Liver (tissue), 2 donors: ENCODE results near the gene DNAH6.

Source experiments
- CTCF ChIP-seq: fragments of 150-350 bp; IDR thresholded peaks from 2 replicates; pipeline ENCODE4 v1.5.1; 2017; ENCODE audit warnings: improper control_type of control experiment, low read depth, low read length; ENCODE audit not compliant: missing input control
- FOXA2 ChIP-seq: IDR thresholded peaks from 2 replicates; pipeline ENCODE4 v1.6.1; 2016; ENCODE audit warnings: antibody characterized with exemption
- donor health status: healthy.

GRCh38 chr2:84498150-84498799 lies 18.0 kb upstream of the DNAH6 start:
- TF ChIP-seq FOXA2, result no peak
- no peak for TF ChIP-seq CTCF
